HEK293 (cell line): ENCODE data around the gene DDIT3.

Experiments
- SP2 ChIP-seq: fragments of 450-650 bp; formaldehyde crosslinking; IDR thresholded peaks from 2 replicates; pipeline ENCODE4 v1.5.1; 2016; ENCODE audit warnings: missing biosample characterization, missing genetic modification characterization
- YY1 ChIP-seq: fragments of 450-650 bp; formaldehyde crosslinking; IDR thresholded peaks from 2 replicates; pipeline ENCODE4 v1.5.1; 2018; ENCODE audit warnings: missing biosample characterization, missing genetic modification characterization
- ZFP41 ChIP-seq: fragments of 450-650 bp; formaldehyde crosslinking; IDR thresholded peaks from 2 replicates; pipeline ENCODE4 v1.5.1; 2016; ENCODE audit warnings: missing biosample characterization, missing genetic modification characterization, borderline replicate concordance
- ZNF133 ChIP-seq: fragments of 450-650 bp; formaldehyde crosslinking; IDR thresholded peaks from 2 replicates; pipeline ENCODE4 v1.5.1; 2016; ENCODE audit warnings: missing biosample characterization, missing genetic modification characterization
- ZNF274 ChIP-seq, 2 experiments: fragments of 200-500 bp in 1 of 2; fragments of 450-650 bp in 1 of 2; sonication (Bioruptor generic) in 1 of 2; formaldehyde crosslinking in 1 of 2; IDR thresholded peaks; 2 replicates each; pipeline versions ENCODE4 v1.5.1 to v1.6.1; 2014 to 2016; ENCODE audit warnings: borderline replicate concordance in 1 of 2, inconsistent platforms in 1 of 2, low read length in 1 of 2, missing biosample characterization in 1 of 2, missing genetic modification characterization in 1 of 2
- ZNF521 ChIP-seq: fragments of 450-650 bp; formaldehyde crosslinking; IDR thresholded peaks from 2 replicates; pipeline ENCODE4 v1.5.1; 2017; ENCODE audit warnings: missing biosample characterization, mild to moderate bottlenecking, missing genetic modification characterization
- ZNF629 ChIP-seq: fragments of 450-650 bp; formaldehyde crosslinking; IDR thresholded peaks from 2 replicates; pipeline ENCODE4 v1.5.1; 2017; ENCODE audit warnings: missing biosample characterization, missing genetic modification characterization
- ZNF660 ChIP-seq: fragments of 450-650 bp; IDR thresholded peaks from 2 replicates; pipeline ENCODE4 v1.5.1; 2018; ENCODE audit warnings: missing biosample characterization, mild to moderate bottlenecking, missing genetic modification characterization
- ZNF701 ChIP-seq: fragments of 450-650 bp; formaldehyde crosslinking; IDR thresholded peaks from 2 replicates; pipeline ENCODE4 v1.5.1; 2016; ENCODE audit warnings: missing biosample characterization, missing genetic modification characterization
- ZNF792 ChIP-seq: fragments of 450-650 bp; formaldehyde crosslinking; IDR thresholded peaks from 2 replicates; pipeline ENCODE4 v1.5.1; 2016; ENCODE audit warnings: missing biosample characterization, missing genetic modification characterization
- TF ChIP-seq, protein P1 (sequence below): fragments of 450-650 bp; formaldehyde crosslinking; IDR thresholded peaks from 2 replicates; pipeline ENCODE4 v1.5.1; 2016; ENCODE audit warnings: missing biosample characterization, missing genetic modification characterization
- TF ChIP-seq, protein P2 (sequence below): fragments of 450-650 bp; formaldehyde crosslinking; IDR thresholded peaks from 2 replicates; pipeline ENCODE4 v1.5.1; 2016; ENCODE audit warnings: missing biosample characterization, missing genetic modification characterization
- TF ChIP-seq, protein P3 (sequence below): fragments of 450-650 bp; formaldehyde crosslinking; conservative IDR thresholded peaks from 2 replicates; pipeline ENCODE4 v1.5.1; 2016; ENCODE audit warnings: low read depth, missing biosample characterization, missing genetic modification characterization

DNA sequence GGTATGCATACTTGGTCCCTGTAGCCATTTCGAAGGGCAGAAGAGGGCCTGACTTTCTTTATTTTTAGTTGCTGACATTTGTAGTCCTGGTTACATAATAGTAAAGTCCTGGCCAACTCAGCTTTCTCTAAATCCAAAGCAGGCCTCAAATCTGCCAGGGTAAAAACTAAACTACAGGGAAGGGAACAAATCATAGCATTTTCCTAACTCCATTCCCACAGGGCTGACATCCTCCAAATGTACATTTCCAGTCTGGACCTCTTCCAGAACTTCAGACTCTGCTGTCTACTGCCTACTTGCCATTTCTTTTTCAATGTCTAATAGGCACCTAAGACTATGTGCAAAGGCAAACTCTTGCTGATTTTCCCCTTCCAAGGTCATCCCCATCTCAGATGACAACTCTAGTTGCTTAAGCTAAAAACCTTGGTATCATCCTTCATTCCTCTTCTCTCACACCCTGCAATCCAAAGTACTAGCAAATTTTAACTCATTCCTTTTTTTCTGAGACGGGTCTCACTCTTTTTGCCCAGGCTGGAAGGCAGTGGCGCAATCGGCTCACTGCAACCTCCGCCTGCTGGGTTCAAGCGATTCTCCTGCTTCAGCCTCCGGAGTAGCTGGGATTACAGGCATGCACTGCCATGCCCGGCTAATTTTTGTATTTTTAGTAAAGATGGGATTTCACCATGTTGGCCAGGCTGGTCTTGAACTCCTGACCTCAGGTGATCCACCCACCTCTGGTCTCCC lies 2.0 kb downstream of the DDIT3 start:
- TF ChIP-seq ZNF521 (no peak), ZNF701 (no peak), ZNF133 (no peak), ZNF660 (no peak), SP2 (no peak), ZFP41 (no peak), ZNF629 (tag by site-specific recombination) (no peak), YY1 (tag by site-specific recombination) (no peak), ZNF274 (IDR thresholded peaks at IDR 0.05; ENCODE audit: low read length) (no peak), ZNF274 (tag by site-specific recombination; IDR thresholded peaks at IDR 0.05; ENCODE audit: borderline replicate concordance) (no peak), ZNF792 (no peak)
- TF ChIP-seq, protein P1, sequence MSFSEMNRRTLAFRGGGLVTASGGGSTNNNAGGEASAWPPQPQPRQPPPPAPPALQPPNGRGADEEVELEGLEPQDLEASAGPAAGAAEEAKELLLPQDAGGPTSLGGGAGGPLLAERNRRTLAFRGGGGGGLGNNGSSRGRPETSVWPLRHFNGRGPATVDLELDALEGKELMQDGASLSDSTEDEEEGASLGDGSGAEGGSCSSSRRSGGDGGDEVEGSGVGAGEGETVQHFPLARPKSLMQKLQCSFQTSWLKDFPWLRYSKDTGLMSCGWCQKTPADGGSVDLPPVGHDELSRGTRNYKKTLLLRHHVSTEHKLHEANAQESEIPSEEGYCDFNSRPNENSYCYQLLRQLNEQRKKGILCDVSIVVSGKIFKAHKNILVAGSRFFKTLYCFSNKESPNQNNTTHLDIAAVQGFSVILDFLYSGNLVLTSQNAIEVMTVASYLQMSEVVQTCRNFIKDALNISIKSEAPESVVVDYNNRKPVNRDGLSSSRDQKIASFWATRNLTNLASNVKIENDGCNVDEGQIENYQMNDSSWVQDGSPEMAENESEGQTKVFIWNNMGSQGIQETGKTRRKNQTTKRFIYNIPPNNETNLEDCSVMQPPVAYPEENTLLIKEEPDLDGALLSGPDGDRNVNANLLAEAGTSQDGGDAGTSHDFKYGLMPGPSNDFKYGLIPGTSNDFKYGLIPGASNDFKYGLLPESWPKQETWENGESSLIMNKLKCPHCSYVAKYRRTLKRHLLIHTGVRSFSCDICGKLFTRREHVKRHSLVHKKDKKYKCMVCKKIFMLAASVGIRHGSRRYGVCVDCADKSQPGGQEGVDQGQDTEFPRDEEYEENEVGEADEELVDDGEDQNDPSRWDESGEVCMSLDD (tag by site-specific recombination), result no peak
- TF ChIP-seq, protein P2, sequence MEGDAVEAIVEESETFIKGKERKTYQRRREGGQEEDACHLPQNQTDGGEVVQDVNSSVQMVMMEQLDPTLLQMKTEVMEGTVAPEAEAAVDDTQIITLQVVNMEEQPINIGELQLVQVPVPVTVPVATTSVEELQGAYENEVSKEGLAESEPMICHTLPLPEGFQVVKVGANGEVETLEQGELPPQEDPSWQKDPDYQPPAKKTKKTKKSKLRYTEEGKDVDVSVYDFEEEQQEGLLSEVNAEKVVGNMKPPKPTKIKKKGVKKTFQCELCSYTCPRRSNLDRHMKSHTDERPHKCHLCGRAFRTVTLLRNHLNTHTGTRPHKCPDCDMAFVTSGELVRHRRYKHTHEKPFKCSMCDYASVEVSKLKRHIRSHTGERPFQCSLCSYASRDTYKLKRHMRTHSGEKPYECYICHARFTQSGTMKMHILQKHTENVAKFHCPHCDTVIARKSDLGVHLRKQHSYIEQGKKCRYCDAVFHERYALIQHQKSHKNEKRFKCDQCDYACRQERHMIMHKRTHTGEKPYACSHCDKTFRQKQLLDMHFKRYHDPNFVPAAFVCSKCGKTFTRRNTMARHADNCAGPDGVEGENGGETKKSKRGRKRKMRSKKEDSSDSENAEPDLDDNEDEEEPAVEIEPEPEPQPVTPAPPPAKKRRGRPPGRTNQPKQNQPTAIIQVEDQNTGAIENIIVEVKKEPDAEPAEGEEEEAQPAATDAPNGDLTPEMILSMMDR (tag by site-specific recombination), result no peak
- TF ChIP-seq, protein P3, sequence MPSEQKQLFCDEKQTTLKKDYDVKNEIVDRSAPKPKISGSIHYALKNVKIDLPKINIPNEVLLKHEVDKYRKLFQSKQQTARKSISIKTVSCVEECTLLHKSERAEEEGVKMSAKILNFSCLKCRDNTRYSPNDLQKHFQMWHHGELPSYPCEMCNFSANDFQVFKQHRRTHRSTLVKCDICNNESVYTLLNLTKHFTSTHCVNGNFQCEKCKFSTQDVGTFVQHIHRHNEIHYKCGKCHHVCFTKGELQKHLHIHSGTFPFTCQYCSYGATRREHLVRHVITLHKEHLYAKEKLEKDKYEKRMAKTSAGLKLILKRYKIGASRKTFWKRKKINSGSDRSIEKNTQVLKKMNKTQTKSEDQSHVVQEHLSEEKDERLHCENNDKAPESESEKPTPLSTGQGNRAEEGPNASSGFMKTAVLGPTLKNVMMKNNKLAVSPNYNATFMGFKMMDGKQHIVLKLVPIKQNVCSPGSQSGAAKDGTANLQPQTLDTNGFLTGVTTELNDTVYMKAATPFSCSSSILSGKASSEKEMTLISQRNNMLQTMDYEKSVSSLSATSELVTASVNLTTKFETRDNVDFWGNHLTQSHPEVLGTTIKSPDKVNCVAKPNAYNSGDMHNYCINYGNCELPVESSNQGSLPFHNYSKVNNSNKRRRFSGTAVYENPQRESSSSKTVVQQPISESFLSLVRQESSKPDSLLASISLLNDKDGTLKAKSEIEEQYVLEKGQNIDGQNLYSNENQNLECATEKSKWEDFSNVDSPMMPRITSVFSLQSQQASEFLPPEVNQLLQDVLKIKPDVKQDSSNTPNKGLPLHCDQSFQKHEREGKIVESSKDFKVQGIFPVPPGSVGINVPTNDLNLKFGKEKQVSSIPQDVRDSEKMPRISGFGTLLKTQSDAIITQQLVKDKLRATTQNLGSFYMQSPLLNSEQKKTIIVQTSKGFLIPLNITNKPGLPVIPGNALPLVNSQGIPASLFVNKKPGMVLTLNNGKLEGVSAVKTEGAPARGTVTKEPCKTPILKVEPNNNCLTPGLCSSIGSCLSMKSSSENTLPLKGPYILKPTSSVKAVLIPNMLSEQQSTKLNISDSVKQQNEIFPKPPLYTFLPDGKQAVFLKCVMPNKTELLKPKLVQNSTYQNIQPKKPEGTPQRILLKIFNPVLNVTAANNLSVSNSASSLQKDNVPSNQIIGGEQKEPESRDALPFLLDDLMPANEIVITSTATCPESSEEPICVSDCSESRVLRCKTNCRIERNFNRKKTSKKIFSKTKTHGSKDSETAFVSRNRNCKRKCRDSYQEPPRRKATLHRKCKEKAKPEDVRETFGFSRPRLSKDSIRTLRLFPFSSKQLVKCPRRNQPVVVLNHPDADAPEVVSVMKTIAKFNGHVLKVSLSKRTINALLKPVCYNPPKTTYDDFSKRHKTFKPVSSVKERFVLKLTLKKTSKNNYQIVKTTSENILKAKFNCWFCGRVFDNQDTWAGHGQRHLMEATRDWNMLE, result no peak
